CD4-positive, alpha-beta T cell treated with Interleukin-17A for 1 hour (primary cell): ENCODE measurements around the gene C19orf25.
"Not testable (repeated sequence)": the region's sequence is repeated elsewhere in the genome, so short reads cannot be mapped to it uniquely, and the experiment has no call there.

ENCODE experiments used
- DNase-seq: peaks from one replicate; pipeline ENCODE4 v3.0.0-alpha.2; 2020

C19orf25 gene

DNA sequence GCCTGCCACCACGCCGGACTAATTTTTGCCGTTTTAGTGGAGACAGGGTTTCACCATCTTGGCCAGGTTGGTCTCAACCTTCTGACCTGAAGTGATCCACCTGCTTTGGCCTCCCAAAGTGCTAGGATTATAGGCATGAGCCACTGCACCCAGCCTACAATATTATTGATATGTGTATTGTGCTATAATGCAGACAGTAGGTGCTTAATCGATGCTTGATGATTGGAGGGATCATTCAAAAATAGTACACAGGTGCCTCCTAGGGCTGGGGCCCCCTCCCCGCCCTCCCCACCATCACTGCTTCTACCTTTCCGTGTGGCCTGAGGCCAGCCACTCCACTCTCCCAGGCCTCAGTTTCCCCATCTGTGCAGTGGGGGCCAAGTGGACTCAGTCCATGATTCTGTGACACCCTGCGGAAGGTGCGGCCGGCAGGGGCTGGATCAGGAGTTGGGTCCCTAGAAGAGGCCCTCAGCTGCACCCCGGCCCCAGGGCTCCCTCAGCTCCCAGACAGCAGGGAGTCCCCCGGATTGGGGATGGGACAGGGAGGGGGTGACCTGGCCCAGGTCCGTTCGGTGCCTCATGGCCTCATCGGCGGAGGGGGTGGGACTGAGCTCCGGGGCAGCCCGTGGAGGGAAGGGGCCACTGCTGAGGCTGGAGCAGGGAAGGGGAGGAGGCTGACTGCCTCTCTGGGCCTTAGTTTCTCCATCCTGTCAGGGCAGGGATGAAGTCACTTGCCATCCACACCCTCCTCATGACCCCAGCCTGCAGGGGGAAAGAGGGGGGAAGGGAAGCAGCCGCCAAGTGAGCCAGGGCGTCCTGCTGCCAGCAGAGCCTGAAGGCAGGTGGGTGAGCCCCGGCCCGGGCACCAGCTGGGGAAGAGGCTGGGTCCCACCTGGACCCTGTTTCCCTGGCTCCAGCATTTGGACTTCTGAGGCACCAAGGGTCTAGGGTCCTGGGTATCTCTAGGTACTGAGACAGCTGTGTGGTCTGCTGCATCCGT, 32.6 kb upstream of the C19orf25 start:
- no peak for DNase-seq

DNA sequence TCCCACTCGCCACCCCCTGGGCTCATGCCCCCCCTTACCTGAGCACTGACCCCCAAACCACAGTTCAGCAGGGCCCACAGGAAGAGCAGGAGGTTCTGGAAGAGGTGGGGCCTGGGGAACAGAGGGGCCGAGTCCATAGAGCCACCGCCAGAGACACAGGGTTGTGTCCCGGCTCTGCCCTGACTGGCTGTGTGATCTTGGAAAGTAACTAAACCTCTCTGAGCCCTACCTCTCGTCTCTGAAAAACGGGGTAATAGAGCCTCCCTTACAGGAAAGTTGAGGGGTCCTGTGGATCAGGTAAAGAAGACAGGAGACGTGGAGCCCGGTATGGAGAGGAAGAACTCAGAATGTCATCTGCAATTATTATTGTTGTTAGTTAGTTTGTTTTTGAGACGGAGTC, 31.8 kb upstream of the C19orf25 start:
- no peak for DNase-seq

DNA sequence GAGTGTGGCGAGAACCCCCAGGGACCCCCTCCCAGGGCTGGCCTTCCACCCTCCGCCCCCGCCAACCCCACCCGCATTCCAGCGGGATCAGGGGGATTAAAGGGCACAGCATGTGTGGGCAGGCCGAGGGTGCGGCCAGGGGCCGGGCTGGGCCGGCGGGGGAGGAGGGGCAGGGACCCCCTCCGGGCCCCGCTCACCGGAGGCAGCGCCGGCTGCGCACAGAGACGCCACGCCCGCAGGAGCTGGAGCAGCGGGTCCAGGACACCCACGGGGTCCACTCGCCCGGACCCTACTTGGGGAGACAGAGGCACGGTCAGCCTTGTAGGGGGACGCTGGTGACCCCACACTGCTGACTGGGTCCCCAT, 31.4 kb upstream of the C19orf25 start:
- no peak for DNase-seq

DNA sequence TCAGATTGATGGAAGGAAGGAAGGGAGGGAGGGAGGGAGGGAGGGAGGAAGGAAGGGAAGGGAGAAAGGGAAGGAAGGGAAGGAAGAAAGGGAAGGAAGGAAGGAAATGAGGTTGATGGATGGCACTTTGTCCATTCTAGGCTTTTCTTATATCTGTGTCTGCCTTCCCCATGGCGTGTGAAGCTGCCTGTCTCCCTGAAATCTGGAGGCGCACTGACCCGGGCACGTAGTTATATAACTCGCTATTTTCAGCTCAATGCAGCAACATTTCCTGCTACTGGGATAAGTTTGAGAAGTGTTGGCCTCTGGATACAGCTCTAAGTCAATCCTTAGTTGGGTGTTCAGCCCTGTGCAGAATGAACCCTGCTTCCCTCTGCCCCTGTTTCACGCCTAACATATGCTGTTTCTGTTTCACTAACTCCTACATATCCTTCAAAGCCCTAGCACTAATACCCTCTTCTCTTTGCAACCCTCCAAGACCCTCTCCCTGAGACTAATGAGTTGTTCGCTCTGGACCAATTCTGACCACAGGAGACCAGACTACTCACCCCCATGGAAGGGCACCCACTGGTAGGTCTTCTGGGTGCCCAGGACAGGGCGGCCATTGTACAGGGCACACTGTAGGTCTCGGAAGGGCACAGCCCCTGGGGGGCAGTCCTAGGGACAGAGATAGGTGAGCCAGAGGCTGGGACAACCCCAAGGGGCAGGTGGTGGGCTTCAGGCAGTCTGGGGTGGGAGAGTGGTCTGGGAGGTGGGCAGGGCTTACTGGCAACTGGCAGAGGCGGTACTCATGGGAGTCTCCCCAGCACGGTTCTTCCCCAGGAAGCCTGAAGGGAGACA, 30.8 kb upstream of the C19orf25 start:
- no peak for DNase-seq

DNA sequence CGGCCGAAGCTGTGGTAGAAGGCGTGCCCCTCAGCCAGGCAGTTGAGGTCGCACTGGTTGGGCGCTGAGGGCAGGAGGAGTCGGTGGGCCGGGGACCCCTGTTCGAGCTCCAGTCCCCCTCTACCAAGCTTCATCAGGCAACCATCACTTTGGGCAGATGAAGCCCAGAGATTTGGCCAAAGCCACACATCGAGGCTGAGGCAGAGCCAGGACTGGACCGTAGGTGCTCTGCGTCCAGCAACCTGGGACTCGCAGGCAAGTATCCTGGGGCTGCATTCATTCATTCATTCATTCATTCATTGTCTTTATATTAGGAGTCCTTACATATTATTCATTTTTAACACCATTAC, 29.5 kb upstream of the C19orf25 start:
- DNase-seq = no peak

DNA sequence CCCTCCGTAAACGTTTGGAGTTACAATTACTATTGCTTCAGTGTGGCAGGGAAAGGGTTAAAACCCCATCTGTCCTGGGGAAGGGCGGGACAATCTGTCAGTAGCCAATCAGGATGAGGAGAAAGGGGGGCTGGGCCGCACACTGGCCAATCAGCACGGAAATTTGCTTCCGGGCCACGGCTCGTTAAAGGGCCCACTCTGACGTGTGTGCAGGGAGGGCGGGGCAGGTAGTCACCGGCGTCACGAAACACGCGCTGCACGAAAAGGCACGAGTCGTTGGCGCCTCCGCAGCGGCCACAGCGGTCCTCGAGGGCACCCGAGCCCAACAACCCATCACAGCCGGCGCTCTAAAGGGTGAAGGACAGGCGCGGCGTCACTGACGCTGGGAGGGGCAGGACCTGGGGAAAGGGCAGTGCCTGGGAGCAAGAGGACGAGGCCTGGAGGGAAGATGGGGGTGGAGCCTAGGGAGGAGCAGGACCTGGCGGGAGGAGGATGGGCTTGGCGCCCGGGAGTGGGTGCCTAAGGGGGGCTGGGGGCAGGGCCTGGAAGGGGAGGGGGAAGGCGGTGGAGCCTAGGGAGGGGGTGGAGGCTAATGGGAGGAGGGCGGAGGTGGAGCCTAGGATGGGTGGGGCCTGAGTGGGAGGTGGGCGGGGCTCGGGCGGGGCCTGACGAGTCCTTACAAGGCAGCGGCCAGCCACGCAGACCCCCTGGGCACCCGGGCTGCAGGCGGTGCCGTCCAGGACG, 28.9 kb upstream of the C19orf25 start:
- peak; percentile 96 for DNase-seq

DNA sequence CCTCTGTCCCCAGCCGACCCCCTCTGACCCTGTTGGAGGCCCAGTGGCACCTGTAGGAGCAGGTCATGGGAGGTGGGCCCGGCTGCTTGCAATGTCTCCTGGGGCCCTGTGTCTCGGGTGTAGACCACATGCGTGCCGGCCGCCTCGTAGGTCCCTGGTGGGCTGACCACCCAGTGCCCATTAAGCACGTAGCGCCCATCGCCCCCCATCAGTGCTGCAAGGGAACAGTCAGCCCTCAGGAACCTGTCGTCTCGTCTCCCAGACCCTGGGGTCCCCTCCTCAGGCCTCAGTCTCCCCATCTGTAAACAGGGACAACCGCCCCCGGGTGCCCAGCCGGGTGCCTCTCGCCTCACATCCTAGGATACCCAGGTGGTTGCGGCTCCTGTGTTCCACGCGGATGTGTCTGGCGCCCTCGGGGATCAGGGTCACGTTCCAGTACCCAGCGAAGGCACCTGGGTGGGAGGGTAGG, 28.2 kb upstream of the C19orf25 start:
- DNase-seq = no peak

DNA sequence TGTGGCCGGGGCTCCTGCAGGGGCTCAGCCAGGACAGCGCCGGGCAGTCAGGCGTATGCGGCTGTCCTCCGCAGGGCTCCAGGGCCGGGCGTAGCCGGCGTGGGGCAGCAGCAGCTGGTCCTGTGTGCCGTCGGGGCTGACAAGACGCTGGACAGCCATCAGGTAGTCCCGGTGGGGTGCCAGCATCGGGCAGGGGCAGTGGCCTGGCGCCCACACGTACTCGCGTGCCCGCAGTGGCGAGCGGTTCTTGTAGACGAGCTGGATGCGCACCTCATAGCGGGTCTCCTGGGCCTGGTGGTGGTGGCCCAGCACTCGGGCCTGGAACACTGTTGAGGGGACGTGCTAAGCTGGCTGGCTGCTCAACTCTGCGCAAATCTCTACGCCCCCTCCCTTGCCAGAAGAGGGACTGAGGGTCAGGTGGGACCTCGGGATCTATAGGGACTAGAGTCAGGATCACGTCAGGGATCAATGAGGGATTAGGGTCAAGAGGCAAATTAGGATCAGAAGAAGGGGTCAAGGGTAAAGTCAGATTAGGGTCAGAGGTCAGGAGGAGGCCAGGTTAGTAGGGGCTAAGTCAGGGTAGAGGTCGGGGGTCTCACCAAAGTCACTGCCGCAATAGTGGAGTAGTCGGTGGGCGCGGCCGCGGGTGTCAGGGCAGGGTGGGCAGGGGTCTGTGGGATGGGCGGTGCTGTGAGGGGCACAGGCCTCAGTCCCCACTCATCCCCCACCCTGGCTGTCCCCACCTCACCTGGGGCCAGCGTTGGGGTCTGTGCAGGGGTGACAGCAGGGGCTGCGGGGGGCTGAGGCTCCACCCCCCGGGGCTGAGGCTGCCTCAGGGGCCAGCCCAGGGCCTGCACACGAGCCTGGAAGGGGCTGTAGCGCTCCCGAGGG, 27.2 kb upstream of the C19orf25 start:
- DNase-seq = no peak

DNA sequence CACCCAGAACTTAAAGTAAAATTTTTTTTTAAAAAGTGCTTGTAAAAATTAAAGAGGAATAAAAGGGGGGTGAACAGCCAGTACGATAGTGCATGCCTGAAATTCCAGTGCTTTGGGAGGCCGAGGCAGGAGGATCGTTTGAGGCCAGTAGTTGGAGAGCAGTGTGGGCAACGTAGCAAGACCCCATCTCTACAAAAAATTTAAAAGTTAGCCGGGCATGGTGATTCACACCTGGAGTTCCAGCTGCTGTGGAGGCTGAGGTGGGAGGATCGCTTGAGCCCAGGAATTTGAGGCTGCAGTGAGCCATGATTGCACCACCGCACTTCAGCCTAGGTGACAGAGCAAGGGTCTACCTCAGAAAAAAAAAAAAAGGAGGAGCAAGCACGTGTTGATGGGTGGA, 26.0 kb upstream of the C19orf25 start:
- no peak for DNase-seq

DNA sequence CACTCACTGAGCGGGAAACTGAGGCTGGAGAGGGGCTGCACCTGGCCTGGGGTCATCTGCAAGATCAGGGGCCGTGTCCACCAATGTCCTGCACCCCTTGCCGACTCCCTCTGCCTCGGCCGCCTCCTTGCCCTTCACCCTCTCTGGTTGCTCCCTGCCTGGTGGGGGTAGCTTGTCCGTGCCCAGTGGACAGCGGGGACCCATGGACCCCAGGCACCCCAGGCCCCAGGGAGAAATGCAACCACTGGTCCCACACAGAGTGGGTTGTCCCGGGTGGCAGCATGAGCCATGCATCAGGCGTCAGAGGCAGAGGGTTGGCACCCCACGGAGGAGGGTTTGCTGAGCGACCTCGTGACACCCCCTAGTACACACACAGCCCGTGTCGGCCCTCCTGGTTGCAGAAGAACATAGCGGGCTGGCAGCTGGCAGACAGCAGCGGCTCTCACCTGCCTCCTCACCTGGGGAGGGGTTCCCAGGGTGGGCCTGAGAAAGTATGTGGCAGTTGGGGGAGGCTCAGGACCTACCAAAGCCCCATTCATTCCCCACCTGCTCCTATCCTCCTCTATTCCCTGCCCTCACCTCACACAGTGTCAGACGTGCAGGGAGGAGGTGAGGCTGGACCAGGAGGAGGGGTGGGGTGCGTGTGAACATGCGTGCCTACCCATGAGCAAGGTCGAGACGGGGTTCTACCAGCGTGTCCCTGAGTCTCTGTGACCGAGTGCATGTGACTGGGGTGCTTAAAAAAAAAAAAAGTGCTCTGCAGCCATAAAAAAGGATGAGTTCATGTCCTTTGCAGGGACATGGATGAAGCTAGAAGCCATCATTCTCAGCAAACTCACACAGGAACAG, 25.1 kb upstream of the C19orf25 start:
- no peak for DNase-seq

DNA sequence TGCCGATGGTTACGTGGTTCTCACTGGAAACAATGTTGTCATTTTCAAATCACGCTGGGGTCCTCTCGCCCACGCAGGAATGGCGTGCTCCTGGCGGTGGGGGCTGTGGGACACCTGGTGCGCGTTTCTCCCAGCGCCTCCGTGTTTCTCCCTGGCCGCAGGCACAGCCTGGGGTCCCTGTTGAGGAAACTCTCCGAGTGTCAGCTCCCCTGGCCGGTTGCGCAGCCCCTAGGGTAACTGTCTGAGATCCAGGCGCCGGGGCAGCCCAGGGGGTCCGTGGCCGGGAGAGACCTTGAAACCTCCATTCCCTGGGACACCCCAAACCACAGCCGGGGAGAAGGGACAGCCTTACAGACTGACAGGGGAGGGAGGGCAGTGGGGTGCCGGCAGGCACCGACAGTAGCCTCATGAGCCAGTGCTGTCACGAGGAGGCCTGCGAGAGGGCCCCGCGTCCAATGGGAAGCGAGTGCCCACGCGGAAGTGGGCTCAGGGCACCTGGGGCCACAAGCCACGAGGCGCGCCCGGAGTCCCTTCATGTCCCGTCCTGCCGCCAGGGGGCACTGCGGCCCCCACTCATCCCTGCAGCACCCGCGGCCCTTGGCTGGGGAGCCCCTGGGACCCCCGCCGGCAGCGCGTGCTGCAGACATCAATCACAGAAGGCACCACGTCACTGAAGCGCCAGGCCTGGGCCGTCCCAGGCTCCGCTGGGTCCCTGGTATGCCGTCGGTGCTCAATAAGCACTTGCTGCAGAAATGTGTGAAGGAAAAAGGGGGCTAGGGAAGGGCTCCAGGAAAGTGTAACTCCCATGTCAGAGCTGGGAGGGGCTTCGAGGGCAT, 24.3 kb upstream of the C19orf25 start:
- peak; percentile 67 for DNase-seq

DNA sequence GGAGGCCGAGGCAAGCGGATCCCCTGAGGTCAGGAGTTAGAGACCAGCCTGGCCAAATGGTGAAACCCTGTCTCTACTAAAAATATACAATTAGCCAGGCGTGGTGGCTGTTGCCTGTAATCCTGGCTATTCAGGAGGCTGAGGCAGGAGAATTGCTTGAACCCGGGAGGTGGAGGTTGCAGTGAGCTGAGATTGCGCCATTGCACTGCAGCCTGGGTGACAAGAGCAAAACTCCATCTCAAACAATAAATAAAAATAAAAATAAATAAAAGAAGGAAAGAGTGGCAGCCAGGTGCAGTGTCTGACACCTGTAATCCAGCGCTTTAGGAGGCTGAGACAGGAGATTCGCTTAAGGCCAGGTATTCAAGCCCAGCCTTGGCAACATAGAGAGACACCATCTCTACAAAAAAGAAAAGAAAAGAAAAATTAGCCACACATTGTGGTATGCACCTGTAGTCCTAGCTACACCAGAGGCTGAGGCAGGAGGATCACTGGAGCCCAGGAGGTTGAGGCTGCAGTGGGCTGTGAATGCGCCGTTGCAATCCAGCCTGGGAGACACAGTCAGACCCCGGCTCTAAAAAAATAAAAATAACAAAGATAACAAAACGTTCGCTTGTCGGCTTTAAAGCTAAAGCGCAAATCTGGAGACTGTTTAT, 23.5 kb upstream of the C19orf25 start:
- no peak for DNase-seq

DNA sequence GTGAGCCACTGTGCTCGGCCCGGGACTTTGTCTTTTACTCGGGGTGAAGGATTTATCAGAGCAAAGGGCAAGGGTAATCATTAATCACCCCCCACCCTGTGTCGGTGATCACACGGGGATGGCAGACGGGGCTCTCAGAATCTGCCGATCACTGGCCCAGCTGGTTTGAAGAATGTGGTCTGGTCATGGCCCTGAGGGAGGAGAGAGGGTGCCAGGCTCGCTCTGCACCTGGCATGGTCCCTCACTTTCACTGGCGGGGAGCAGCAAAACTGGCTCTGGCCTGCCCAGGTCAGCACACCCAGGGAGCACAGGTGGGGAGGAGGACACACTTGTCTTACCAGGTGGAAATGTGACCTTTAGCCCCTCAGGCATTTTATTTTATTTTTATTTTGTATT, 22.2 kb upstream of the C19orf25 start:
- no peak for DNase-seq

DNA sequence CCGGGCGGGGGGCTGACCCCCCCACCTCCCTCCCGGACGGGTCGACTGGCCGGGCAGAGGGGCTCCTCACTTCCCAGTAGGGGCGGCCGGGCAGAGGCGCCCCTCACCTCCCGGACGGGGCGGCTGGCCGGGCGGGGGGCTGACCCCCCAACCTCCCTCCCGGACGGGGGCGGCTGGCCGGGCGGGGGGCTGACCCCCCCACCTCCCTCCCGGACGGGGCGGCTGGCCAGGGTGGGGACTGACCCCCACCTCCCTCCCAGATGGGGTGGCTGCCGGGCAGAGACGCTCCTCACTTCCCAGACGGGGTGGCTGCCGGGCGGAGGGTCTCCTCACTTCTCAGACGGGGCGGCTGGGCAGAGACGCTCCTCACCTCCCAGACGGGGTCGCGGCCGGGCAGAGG, 20.2 kb upstream of the C19orf25 start:
- DNase-seq = not testable (repeated sequence)

DNA sequence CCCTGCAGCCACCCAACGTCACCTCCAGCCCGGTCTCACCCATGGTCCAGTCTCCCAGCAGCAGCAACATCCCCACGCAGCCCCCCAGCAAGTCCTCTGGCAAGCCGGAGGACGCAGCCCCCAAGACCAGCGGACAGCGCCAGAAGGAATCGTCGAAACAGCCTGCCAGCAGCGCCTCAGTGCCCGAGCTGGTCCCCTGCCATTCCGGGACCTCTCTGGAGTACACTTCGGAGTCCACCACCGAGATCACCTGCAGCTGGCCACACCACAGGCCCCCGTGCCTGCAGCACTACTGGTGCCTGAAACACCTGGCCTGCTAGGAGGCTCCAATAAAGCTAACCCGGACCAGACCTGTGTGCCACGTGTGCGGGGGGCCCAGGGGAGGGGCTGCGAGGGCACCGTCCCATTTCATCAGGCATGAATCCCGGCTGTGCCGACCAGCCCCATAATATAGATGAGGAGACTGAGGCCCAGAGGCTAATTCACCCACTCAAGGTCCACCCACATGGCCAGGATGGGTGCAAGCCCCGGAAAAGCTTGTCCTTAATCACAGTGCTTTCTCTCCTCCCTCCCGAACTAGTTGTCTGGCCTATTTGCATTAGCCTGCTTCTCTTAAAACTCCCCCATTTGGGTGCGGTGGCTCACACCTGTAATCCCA, 18.7 kb upstream of the C19orf25 start:
- DNase-seq = no peak

DNA sequence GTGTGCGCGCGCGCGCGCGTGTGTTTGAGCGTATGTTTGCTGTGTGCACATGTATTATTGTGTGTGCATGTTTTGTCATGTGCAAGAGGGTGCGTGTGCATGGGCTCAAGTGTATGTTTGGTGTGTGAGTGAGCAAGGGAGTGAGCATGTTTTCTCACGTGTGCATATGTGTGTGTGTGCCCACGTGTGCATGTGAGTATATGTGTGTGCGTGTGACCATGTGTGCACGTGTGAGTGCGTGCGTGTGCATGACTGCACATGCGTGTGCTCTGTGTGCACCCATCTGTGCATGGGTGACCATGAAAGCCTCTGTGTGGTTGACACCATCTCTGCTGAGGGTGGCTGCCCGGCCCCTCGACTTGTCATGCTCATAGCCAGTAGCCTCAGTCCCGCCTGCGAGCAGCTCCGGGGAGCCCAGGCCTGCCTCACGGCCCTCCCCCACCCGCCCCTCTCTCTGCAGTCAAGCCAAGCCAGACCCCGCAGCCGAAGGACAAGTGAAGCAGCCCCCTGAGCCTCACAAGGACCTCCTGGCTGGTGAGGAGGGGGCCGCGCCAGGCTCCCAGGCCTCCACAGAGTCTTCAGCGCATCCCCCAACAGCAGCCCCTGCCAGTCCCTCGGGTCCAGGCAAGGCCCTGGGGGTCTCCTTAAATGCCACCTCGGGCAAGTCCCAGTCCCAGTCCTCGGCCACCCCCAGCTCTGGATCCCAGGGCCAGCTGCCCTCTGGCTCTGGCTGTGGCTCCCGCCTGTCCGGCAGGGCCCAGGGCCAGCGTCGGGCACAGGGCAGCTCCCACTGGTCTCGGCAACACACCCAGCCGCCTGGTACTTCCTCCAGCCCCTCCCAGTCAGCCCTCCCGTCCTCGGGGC, 17.9 kb upstream of the C19orf25 start:
- no peak for DNase-seq

DNA sequence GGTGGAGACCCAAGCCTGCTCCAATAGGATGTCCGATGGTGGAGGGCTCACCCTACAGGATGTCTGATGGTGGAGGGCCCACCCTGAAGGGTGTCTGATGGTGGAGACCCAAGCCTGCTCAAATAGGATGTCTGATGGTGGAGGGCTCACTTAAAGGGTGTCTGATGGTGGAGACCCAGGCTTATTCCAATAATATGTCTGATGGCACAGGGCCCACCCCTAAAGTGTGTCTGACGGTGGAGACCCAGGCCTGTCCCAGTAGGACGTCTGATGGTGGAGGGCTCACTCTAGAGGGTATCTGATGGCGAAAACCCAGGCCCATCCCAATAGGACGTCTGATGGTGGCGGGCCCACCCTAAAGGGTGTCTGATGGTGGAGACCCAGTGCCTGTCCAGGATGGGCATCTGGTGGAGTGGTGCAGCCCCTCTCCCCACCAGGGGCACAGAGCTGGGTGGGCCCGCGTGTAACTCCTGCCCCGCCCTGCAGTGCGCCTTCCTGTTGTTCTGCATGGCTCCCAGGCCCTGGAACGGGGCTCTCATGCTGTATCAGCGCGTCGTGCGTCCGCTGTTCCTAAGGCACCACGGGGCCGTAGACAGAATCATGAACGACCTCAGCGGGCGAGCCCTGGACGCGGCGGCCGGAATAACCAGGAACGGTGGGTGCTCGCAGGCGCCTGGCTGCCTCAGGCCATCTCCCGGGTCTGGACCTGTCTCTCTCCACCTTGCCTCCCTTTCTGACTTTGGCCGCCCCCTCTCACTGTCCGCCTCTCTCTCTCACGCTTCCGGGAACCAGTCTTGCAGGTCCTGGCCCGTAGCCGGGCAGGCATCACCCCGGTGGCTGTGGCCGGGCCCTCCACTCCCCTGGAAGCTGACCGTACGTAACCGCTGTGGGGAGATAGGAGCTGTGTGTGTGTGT, 17.0 kb upstream of the C19orf25 start:
- DNase-seq = no peak
